Osteocyte (in vitro differentiated cells): ENCODE results near the gene TMEM114. TPM values are rescaled to one million over a fixed set of nuclear protein-coding genes. Genes with fewer than 3 reads are reported as not detected.

Source experiments
- DNase-seq: peaks from one replicate; pipeline ENCODE4 v3.0.0; 2021; ENCODE audit warnings: mixed read lengths; ENCODE audit not compliant: unreplicated experiment; ENCODE audit errors: extremely low spot score
- H3K27ac Mint-ChIP-seq: one replicate; pipeline ENCODE4 v1.8.0; 2021; ENCODE audit warnings: mild to moderate bottlenecking, mixed read lengths; ENCODE audit not compliant: unreplicated experiment
- H3K27me3 Mint-ChIP-seq: one replicate; pipeline ENCODE4 v1.8.0; 2021; ENCODE audit warnings: mixed read lengths; ENCODE audit not compliant: unreplicated experiment
- H3K36me3 Mint-ChIP-seq: one replicate; pipeline ENCODE4 v1.8.0; 2021; ENCODE audit warnings: mixed read lengths; ENCODE audit not compliant: unreplicated experiment
- H3K4me1 Mint-ChIP-seq: one replicate; pipeline ENCODE4 v1.8.0; 2021; ENCODE audit warnings: mixed read lengths; ENCODE audit not compliant: unreplicated experiment
- H3K4me3 Mint-ChIP-seq: one replicate; pipeline ENCODE4 v1.8.0; 2021; ENCODE audit warnings: mild to moderate bottlenecking, moderate library complexity, mixed read lengths; ENCODE audit not compliant: unreplicated experiment
- H3K9me3 Mint-ChIP-seq: one replicate; pipeline ENCODE4 v1.8.0; 2021; ENCODE audit warnings: mixed read lengths; ENCODE audit not compliant: unreplicated experiment
- total RNA-seq: library from RNA; stranded (reverse); gene quantifications from 2 replicates; pipeline ENCODE4 v1.2.1, GENCODE V29; 2021
- TF ChIP-seq, protein P1 (sequence below): fragments of 200-600 bp; sonication (generic); IDR thresholded peaks from 2 replicates; pipeline ENCODE4 v1.5.0; 2021; ENCODE audit warnings: antibody characterized with exemption, mild to moderate bottlenecking, moderate library complexity

Gene TMEM114
- total RNA-seq, 1 donor from 2014 or later = not detected

DNA sequence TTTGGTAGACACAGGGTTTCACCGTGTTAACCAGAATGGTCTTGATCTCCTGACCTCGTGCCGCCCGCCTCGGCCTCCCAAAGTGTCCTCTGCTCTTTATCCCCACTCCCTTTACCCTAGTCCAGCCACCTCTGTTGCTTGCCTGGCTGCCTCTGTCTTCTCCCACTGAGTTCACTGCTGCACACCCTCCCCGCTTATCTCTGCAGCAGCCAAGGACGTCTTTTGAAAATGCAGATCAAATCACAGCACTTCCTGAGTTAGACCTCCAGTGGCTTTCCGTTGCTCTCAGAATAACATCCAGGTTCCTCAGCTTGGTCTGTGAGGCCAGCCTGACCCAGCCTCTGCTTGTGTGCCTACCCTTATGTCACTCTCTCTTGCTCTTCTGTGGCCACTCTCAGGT lies 36.6 kb upstream of the TMEM114 start:
- no peak overlapping the region for H3K27ac Mint-ChIP-seq
- no peak overlapping the region for H3K4me3 Mint-ChIP-seq
- peaks cover 45% of the 10 kb centered on the region for H3K36me3 Mint-ChIP-seq
- DNase-seq = no peak
- no peaks in the 10 kb centered on the region for H3K27me3 Mint-ChIP-seq
- H3K4me1 Mint-ChIP-seq = peaks cover 18% of the 10 kb centered on the region
- TF ChIP-seq, protein P1, sequence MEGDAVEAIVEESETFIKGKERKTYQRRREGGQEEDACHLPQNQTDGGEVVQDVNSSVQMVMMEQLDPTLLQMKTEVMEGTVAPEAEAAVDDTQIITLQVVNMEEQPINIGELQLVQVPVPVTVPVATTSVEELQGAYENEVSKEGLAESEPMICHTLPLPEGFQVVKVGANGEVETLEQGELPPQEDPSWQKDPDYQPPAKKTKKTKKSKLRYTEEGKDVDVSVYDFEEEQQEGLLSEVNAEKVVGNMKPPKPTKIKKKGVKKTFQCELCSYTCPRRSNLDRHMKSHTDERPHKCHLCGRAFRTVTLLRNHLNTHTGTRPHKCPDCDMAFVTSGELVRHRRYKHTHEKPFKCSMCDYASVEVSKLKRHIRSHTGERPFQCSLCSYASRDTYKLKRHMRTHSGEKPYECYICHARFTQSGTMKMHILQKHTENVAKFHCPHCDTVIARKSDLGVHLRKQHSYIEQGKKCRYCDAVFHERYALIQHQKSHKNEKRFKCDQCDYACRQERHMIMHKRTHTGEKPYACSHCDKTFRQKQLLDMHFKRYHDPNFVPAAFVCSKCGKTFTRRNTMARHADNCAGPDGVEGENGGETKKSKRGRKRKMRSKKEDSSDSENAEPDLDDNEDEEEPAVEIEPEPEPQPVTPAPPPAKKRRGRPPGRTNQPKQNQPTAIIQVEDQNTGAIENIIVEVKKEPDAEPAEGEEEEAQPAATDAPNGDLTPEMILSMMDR = no peak
- H3K9me3 Mint-ChIP-seq = no peaks in the 10 kb centered on the region

DNA sequence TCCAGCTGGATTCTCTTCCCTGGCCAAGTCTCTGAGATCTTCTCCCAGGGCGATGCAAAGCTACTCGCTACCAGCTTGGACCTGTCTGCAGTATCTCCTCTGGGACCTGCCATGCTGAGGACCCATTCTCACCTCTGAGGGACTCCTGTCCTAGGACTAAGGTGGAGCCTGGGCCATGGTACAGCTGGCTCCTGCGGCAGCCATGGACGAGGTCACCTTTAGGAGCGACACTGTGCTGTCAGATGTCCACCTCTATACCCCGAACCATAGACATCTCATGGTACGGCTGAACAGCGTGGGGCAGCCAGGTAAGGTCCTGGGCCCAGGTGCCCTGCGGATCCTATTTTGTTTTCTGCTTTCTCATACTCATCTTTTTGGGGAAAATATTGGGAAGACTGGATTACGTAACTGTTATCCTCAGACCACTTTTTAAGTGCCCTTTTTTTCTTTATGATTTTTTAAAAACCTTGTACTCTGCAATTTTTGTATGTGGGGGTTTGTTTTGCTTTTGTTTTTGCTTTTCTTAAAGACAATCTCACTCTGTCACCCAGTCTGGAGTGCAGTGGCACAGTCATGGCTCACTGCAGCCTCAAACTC lies 35.3 kb upstream of the TMEM114 start:
- Mint-ChIP-seq H3K27me3 (no peaks in the 10 kb centered on the region), H3K9me3 (no peaks in the 10 kb centered on the region), H3K27ac (no peak overlapping the region), H3K4me1 (peaks cover 18% of the 10 kb centered on the region), H3K36me3 (peaks cover 36% of the 10 kb centered on the region), H3K4me3 (no peak overlapping the region)
- TF ChIP-seq, protein P1 = no peak
- no peak for DNase-seq

DNA sequence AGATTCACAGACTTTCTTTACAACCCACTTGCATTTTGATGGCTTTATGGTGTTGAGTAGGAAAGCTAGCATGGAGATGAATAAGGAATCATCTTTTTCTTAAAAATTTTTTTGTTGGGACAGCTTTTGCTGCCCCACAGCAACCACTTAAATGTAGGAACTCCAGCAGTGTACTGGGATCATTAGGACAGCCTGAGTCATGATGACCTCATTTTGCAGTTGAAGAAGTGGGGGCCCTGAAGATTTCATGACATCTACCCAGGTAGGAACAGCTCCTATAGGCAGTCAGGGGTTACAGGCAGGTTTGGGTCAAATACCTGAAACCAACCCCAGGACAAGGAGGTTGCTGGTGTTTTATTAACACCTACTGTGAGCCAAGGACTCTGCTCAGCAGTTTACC lies 33.3 kb upstream of the TMEM114 start:
- Mint-ChIP-seq H3K9me3 (no peaks in the 10 kb centered on the region), H3K27ac (no peak overlapping the region), H3K36me3 (peaks cover 26% of the 10 kb centered on the region), H3K4me1 (peaks cover 18% of the 10 kb centered on the region), H3K27me3 (peaks cover 12% of the 10 kb centered on the region), H3K4me3 (no peak overlapping the region)
- TF ChIP-seq, protein P1 = no peak
- DNase-seq = no peak

GRCh38 chr16:8622315-8622656 lies 32.0 kb upstream of the TMEM114 start:
- peaks cover 22% of the 10 kb centered on the region for H3K27me3 Mint-ChIP-seq
- peak overlapping the region; percentile 97 for H3K4me3 Mint-ChIP-seq
- DNase-seq = no peak
- H3K27ac Mint-ChIP-seq = peak overlapping the region; percentile 95
- TF ChIP-seq, protein P1 = no peak
- no peaks in the 10 kb centered on the region for H3K9me3 Mint-ChIP-seq
- peaks cover 16% of the 10 kb centered on the region for H3K36me3 Mint-ChIP-seq
- H3K4me1 Mint-ChIP-seq = peaks cover 16% of the 10 kb centered on the region

DNA sequence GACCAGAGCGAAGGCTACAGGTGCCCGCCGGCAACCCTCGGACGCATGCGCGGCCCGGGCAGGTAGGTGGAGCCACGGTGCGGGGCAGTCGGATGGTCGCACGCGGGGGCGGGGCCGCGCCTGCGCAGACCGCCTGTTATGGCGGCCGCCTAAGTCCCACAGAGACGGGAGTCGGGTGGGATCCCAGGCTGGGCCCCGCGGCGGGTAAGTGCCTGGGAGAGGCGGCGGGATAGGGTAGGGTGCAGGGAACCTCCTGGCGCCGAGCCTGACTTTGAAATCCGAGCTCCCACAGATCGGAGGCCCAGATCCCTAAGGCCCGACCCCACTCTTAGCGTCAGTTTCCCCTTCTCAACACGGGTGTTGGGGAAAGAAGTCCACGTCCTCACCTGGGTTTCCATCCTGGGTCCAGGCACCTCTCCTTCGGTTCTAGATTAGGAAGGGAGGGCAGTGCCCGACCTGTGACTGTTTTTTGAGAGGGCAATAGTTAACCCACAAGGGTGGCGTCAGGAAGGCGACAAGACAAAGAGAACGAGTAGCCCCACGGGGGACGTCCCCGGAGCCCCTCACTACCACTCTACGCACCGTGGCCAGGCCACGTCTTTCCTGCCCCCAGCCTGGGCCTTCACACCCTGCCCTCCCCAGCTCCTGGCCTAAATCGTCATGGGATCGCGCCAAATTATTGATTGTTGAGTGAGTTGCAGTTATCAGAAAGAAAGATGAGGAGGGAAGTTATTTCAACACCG lies 31.4 kb upstream of the TMEM114 start, which contains the start of gene METTL22:
Gene METTL22 (plus strand): TSS at position 127 of the 743 bp plus-strand sequence. CDS start 3,968 bp downstream, outside the sequence.
- TF ChIP-seq, protein P1 = no peak
- Mint-ChIP-seq H3K4me3 (peak within 1 kb of the TSS; percentile 97), H3K9me3 (no peaks in the 10 kb centered on the region), H3K4me1 (peaks cover 12% of the 10 kb centered on the region), H3K36me3 (peaks cover 11% of the 10 kb centered on the region), H3K27ac (peak within 1 kb of the TSS; percentile 95), H3K27me3 (peaks cover 22% of the 10 kb centered on the region)
- peak; percentile 98 for DNase-seq
